ENCODE data around the gene CENPE. TPM values are rescaled to one million over a fixed set of nuclear protein-coding genes. Genes with fewer than 3 reads are reported as not detected.

Gene CENPE
- total RNA-seq, 1 experiment from 2014 or later: 23.5 TPM

DNA sequence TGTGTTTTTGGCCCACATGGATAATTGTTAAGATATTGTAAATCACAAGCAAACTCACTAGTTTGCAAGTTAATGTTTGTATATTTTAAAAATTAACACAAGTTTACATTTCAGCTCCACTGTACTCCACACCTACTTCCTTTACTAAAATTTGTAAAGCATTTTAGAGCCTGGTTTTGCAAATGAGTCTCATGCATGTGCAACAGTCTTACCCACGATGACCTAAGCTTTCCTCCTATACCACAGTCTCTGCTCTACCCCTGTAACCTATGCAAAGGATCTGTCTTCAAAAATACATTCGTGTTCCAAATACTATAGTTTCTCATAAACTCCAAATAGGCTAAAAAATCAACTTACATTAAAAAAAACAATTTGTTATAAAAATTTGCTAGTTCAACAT, 108.7 kb downstream of the CENPE start:
- H3K36me3 Mint-ChIP-seq (ENCODE audit: insufficient read depth, unreplicated experiment): no peaks in the 10 kb centered on the region
- CTCF ChIA-PET: interaction anchor here (0.8 kb wide), 1 partner anchor 673 kb away, joined by 3 read pairs; no protein-coding TSS in a partner anchor
- no peak overlapping the region for H3K27ac Mint-ChIP-seq (ENCODE audit: unreplicated experiment)
- BruUV-seq (replicated peaks): no TSS peak
- no peaks in the 10 kb centered on the region for H3K9me3 Mint-ChIP-seq (ENCODE audit: low read depth, unreplicated experiment)
- TF ChIP-seq, protein P1, sequence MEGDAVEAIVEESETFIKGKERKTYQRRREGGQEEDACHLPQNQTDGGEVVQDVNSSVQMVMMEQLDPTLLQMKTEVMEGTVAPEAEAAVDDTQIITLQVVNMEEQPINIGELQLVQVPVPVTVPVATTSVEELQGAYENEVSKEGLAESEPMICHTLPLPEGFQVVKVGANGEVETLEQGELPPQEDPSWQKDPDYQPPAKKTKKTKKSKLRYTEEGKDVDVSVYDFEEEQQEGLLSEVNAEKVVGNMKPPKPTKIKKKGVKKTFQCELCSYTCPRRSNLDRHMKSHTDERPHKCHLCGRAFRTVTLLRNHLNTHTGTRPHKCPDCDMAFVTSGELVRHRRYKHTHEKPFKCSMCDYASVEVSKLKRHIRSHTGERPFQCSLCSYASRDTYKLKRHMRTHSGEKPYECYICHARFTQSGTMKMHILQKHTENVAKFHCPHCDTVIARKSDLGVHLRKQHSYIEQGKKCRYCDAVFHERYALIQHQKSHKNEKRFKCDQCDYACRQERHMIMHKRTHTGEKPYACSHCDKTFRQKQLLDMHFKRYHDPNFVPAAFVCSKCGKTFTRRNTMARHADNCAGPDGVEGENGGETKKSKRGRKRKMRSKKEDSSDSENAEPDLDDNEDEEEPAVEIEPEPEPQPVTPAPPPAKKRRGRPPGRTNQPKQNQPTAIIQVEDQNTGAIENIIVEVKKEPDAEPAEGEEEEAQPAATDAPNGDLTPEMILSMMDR (IDR thresholded peaks at IDR 0.05; ENCODE audit: unreplicated experiment): no peak
- H3K4me1 Mint-ChIP-seq (ENCODE audit: low read depth, unreplicated experiment): no peaks in the 10 kb centered on the region
- DNase-seq: no peak
- H3K4me3 Mint-ChIP-seq (ENCODE audit: low read depth, unreplicated experiment): no peak overlapping the region
- intact Hi-C loops (cut with micrococcal nuclease; ENCODE audit: unreplicated experiment): no loop called here
- H3K27me3 Mint-ChIP-seq (ENCODE audit: unreplicated experiment): no peaks in the 10 kb centered on the region

DNA sequence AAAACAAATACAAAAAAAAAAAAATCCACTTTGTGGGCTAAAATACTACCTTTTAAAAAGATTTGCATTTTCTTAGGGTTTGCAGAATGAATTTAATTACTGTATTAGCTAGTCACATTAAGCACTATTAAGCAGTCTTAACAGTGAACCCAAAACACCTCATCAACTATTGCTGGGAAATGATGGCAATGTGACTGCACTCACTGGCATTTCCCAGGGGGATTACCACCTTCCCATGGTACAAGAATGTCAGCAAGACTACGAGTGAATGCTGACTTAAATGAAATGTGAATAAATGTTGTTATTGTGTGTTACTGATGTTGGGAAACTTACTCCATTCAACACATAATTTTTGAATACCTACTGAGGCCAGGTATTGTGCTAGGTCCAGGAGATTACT, 111.6 kb downstream of the CENPE start:
- CTCF ChIA-PET: no interaction called here
- Mint-ChIP-seq H3K4me1 (ENCODE audit: low read depth, unreplicated experiment) (no peaks in the 10 kb centered on the region), H3K9me3 (ENCODE audit: low read depth, unreplicated experiment) (no peaks in the 10 kb centered on the region), H3K4me3 (ENCODE audit: low read depth, unreplicated experiment) (no peak overlapping the region), H3K27me3 (ENCODE audit: unreplicated experiment) (no peaks in the 10 kb centered on the region), H3K36me3 (ENCODE audit: insufficient read depth, unreplicated experiment) (no peaks in the 10 kb centered on the region), H3K27ac (ENCODE audit: unreplicated experiment) (no peak overlapping the region)
- intact Hi-C loops (cut with micrococcal nuclease; ENCODE audit: unreplicated experiment): no loop called here
- TF ChIP-seq, protein P1 (IDR thresholded peaks at IDR 0.05; ENCODE audit: unreplicated experiment): no peak
- DNase-seq: no peak
- BruUV-seq (replicated peaks): no TSS peak

DNA sequence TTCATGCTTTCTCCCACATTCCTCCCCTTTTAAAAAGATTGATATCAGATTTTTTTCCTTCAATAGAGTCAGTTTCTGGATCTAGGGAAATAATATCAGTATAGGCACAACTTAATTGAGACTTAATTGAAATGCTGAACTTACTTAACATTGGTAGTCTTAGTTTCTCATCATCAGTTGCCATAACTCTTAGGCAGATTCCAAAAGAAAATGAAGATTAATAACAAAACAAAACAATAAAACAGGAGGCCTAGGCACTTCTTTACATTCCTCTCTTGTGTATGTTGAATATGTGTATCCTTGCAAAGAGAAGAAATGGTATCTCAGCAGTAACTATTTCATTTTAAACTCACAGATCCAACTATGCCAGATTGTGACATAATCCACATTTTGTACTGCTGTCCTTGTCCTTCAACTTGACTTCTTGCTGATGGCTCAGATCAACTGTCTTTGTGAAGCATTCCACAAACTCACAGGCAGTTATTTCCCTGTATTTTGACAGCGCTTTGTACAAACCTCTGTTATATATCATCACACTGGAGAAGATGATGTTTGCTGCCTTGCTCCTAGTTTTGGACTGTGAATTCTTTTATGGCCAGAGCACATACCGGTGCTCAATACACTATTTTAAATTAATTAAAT, 112.5 kb downstream of the CENPE start:
- Mint-ChIP-seq H3K36me3 (ENCODE audit: insufficient read depth, unreplicated experiment) (no peaks in the 10 kb centered on the region), H3K9me3 (ENCODE audit: low read depth, unreplicated experiment) (no peaks in the 10 kb centered on the region), H3K27me3 (ENCODE audit: unreplicated experiment) (no peaks in the 10 kb centered on the region), H3K4me1 (ENCODE audit: low read depth, unreplicated experiment) (no peaks in the 10 kb centered on the region), H3K27ac (ENCODE audit: unreplicated experiment) (no peak overlapping the region), H3K4me3 (ENCODE audit: low read depth, unreplicated experiment) (no peak overlapping the region)
- CTCF ChIA-PET: no interaction called here
- BruUV-seq (replicated peaks): no TSS peak
- intact Hi-C loops (cut with micrococcal nuclease; ENCODE audit: unreplicated experiment): no loop called here
- DNase-seq: no peak
- TF ChIP-seq, protein P1 (IDR thresholded peaks at IDR 0.05; ENCODE audit: unreplicated experiment): no peak

DNA sequence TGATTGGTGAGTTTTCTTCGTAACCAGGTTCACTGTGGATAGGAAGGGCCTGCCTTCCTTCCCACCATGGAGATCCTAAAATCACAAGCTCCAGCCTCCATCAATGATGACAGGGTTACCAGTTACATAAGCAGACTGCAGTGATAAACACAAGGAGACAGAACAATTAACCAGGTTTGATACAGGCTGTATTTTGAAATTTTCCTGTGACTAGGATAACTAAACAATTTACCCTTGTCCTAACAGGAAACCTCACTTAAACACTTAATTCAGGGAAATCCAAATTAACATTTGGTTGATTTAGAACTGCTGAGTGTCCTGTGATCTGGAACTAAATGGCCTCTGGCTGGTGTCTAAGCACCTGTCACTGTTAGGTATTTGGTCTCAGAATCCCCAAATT, 118.5 kb downstream of the CENPE start:
- Mint-ChIP-seq H3K4me1 (ENCODE audit: low read depth, unreplicated experiment) (peaks cover 15% of the 10 kb centered on the region), H3K27me3 (ENCODE audit: unreplicated experiment) (peaks cover 22% of the 10 kb centered on the region), H3K36me3 (ENCODE audit: insufficient read depth, unreplicated experiment) (peaks cover 19% of the 10 kb centered on the region), H3K27ac (ENCODE audit: unreplicated experiment) (no peak overlapping the region), H3K4me3 (ENCODE audit: low read depth, unreplicated experiment) (no peak overlapping the region), H3K9me3 (ENCODE audit: low read depth, unreplicated experiment) (no peaks in the 10 kb centered on the region)
- DNase-seq: no peak
- no TSS peak for BruUV-seq (replicated peaks)
- TF ChIP-seq, protein P1 (IDR thresholded peaks at IDR 0.05; ENCODE audit: unreplicated experiment): no peak
- CTCF ChIA-PET: no interaction called here
- intact Hi-C loops (cut with micrococcal nuclease; ENCODE audit: unreplicated experiment): no loop called here
